ENCODE results near the gene DGKH.
"Not testable (repeated sequence)": the region's sequence is repeated elsewhere in the genome, so short reads cannot be mapped to it uniquely, and the experiment has no call there.

The DGKH gene

DNA sequence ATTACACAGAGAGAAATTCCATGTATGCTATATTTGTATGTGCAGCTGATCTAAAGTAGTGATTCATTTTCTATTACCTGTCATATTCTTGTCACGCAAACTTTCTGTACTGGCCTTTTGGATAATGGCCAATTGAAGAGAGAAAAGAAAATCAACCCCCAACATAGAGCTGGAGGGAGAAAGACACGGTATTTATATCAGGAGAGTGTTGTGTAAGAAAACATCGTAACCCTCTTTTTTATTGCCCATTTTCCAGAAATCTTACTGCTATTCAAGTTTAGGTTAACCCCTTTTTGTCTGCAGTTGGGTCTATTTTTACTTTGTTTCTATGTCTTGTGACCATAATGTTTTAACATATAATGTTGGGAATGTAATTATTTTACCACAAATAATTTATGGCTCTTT is 27.9 kb downstream of the DGKH start:
- no peak for DNase-seq

DNA sequence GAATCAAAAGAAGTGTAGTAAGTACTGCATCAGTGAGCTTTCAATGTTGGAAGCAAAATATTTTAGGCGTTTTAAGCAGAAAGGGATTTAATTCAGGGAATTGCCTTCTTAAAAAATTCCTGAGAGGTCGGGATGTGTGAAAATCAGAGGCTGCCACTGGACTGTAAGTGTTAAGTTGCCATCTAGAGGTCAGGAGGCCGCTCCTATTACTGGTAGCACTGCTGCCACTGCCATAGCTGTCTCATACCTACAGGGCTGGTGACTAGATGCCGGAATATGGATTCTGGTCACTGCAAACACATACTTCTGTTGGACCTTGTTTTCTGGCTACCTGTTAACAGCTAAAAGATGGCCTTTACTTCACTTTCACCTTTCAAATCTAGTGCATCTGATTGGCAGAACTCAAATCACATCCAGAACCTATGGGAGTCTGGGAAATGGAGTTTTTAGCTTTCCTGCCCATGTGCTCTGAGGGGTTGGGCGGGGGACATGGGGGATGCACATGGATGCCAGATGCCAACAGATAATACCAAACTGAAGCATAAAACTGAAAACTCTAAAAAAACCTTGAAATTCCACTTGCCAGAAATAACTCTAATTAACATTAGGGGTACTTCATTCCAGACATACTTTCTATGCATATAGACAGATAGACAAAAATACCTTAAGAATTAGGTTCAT is 29.8 kb downstream of the DGKH start:
- no peak for DNase-seq

DNA sequence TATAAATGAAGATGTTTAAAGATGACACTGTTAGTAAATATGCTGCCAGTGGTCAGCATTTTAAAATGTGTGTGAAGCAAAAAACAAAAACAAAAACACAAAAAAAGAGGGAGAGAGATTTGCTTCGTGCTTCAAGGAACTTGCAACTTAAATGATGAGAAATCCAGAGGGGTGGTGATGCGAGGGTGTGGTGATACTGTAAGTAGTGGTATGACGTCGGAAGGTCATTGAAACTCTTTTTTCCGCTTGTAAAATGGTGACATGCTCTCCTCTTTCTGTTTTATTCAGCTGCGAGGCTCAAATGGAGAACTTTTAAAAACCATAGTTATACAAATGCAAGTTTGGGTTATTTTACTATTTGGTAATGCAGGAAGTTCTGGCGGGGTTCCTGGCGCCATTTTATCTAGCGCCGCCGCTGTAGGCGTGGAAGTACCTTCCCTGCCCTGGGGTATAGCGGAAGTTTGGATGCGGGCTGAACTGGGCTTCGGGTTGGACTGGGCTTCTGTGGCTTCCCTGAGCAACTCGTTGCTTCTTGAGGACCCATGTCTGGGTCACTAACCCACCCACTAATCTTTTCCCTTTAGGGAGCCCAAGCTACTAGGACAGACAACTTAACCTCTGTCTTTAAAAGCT is 34.8 kb downstream of the DGKH start:
- DNase-seq, result peak; percentile 35

DNA sequence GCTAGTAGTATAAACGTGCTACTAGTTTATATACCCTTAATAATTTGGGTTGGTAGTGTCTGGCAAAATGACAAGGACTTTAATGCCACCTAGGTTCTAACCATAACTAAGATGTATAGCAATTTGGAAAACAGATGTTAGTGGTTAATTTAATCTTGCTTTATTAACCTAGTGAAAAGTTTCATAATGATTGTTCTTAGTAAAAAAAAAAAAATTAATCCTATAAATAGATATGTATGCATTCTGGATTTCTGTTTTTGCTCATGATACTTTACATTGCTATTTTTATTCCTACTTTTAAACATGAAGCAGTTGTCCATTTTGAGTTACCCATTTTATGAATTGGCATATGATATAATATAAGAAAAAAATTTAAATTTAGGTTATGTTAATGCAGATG is 36.3 kb downstream of the DGKH start:
- DNase-seq, result no peak

DNA sequence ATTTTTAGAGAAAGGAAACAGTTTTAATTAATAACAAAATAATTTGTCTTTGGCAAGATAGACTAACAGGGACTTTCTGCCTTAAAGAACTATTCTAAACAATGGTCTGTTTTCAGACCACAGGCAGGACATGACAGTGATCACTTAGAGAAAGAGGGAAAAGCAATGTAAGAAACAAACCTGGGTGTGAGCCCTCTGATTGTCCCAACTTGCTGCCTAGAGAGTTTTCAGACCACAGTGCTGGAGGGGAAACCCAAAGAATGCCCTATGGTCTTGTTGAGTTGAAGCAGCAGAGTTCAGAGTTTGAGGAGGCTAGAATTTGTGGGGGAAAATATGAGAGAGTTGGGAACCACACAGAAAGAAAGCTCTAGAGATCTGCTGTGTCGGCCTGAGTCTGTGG is 38.1 kb downstream of the DGKH start:
- DNase-seq, result no peak

DNA sequence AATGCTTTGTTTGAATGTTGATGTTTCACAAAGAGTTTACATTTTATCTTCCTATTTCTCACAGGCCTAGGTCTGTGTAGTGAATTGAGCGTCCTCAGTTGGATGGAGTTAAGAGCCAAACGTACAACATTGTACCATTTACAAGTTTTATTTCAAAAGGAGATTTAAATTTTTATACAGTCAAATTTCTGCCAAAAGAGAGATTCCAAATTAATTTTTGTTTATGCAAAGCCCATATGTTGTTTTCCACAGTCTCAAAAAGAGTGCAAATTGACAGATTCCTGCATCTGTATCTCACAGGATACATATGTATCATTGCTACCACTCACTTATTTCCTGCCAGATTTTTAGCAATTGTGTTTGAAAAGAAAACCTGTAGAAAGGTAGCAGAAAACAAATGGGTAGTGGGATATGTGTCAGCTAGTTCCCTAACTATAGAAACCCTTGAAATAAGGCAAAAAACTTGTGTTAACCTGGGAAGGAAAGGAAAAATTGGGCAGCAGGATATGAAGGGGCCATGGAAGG is 46.1 kb downstream of the DGKH start:
- no peak for DNase-seq

DNA sequence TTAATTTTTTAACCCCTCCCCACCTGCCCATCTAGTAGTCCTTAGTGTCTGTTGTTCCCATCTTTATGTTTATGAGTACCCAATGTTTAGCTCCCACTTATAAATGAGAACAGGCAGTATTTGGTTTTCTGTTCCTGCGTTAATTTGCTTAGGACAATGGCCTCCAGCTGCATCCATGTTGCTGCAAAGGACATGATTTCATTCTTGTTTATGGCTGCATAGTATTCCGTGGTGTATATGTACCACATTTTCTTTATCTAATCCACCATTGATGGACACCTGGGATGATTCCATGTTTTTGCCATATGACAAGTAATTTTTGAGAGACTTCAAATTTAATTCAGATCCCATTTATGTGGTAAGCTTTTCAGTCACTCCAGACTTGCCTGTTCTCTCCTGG is 47.8 kb downstream of the DGKH start:
- DNase-seq, result not testable (repeated sequence)

DNA sequence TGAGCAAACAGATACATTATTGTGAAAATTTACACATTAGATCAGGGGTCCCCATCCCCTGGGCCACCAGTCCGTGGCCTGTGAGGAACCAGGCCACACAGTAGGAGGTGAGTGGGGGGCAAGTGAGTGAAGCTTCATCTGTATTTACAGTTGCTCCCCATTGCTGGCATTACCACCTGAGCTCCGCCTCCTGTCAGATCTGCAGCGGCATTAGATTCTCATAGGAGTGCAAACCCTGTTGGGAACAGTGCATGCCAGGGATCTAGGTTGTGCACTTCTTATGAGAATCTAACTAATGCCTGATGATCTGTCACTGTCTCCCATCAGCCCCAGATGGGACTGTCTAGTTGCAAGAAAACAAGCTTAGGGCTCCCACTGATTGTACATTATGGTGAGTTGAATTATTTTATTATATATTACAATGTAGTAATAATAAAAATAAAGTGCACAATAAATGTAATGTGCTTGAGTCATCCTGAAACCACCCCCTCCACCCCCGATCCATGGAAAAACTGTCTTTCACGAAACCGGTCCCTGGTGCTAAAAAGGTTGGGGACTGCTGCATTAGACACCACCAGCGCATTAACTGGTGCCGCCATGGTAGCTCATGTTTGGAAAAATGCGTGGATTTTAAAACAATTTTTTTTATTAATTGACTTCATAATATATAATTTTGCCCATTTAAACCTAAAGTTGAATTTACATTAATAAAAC is 51.7 kb downstream of the DGKH start:
- DNase-seq, result no peak

DNA sequence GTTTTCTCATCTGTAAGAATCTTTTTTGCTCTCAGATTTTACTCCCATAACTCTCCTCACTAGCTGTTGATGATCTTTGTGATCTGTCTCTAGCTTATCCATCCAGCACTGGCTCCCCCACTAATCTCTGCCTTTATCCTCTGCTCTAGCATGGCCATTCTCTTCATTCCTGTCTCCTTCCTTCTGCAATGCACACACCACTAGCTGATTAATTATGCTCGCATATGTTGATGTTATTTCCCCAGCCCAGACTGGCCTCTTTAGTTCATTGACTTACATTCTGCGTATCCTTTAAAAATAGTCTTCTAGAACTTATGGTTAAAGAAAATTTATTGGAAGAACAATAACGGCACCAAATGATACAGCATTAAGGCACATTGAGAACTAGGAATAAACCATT is 52.5 kb downstream of the DGKH start:
- no peak for DNase-seq

DNA sequence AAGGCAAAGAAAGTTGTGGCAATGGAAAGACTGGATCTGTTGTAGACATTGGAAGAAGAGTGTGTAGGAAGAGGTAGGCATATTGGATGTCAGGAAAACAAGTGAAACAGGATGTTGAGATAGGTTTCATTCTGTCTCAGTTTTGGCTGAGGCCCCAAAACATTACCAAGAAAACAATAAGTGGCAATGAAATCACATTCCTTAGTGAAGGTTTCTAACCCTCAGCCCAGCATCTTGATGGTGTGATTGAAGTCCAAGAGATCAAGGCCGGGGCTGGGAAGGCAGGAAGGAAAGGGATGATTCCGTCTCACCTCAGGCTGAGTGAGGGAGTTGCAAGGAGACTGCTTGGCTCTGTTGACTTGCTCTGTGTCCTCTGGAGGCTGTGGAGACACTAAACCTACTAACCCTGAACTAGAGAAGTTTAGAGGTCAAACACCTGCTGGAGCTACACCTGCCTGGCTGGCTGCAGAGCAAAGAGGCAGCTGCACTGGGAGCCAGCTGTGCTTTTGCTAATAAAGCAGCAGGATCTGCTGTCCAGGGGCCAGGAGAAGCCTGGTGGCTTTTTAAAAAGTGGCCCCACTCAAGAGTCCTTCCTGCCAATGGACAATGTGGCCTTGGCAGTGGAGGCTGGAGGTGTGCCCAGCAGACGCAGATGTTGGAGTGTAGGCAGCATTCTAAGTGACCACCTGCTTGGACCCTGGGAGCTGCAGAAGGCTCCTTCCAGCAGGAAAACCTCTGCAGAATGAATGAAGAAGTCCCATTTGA is 53.6 kb downstream of the DGKH start:
- no peak for DNase-seq

DNA sequence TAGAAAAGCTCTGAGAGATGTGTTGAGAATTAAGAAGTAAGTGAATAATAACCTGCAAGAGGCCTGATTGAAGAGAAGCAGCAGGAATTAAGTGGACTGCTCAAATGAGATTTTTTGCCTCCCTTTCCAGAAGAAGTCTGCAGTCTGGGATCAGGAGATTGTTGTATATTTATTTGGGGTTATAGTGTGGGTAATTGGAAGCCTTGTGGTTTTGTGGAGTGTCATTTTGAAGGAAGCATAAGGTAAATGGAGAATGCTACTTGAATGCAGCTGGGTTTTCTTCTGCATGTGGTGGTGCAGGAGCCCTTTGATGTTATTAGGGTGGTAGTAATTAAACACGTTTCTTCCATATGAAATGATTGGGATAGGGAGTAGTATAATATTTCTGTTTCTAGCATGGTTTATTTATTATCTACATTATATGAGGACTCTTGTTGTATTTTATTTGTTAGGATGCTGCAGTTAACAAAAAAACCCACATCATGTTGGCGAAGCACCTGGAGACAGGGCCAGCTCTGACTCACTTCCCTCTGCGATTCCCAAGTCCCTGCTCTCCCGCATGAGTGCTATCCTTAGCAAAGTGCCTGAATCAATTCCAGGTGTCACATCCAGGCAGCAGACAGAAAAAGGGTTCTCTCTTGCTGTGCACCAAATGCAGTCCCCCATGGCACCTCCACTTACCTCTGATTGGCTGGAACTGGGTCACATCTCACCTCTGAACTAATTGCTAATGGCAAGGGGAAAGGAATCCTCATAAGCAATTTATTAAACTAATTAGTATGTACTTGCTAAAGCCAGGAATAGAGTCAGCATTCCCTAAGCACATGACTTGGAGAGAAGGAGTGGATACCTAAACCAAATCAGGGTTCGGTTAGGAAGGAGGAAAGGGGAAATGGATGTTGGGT is 54.8 kb downstream of the DGKH start:
- DNase-seq, result no peak

DNA sequence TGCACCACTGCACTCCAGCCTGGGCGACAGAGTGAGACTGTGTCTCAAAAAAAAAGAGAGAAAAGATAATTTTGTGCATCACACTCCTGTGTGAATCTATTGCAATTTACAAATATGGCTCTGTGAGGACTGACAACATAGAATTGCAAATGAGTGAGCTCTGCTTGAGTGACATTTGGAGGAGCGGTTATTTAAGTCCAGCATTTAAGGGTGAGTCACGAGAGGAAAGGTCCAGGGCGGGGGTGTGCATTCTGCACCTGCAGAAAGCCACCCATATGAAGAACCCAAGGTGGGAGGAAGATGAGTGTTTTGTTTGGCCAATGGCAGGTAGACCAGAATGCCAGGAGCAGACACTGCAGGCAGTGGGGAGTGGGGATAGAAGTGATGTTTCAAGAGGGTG is 58.5 kb downstream of the DGKH start:
- no peak for DNase-seq

DNA sequence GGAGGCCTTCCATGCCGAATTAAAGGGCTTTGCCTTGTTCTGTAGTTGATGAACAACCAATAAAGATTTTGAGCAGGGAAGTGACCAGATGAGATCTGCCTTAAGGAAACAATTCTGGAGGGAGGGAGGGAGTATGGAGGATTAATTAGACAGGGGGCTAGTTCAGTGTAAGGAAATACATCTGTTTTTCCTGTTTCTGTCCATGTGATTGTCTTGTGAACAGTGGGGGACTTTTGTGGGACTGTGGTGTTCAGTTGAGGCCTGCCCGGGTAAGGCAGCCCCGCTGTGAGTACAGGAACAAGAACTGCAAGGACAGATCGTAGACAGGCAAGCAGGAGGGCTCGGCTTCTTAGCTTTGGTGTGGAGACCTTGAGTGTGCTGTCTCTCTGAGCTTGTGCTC is 59.0 kb downstream of the DGKH start:
- no peak for DNase-seq

DNA sequence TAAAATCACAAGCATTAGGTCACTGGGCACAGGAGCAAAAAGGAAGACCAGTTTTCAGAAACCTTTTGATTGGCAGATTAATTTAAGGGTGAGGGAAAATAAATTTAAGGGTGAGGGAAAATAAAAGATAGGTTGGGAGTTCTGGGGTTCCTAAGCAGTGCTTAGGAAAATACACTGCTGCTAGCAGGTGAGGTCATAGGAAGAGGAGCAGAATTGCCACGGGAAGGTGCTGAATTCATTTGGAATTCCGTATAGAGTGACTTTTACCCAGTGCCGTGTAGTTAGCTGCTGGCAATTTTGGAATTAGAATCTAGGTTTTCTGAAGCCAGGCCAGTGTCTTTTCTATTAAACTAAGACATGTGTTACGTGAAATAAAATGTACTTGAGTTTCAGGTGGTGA is 59.8 kb downstream of the DGKH start:
- no peak for DNase-seq

DNA sequence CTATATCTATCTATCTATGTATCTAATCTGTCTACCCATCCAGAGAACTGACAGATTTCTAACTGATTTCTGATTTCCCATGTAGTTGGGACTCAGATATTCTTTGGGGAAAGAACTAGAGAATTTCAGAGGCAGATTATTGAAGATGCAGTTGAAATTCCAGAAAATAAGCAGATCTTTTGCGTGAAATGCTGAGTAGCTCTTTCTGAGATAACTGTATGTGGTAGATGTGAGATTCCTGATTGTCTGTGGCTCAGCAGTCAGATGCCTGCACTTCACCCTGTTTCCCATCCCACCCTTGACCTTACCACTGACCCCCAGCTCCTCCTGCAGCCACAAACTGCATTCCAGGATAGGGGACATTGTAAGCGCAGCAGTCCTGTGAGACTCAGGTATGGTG is 61.5 kb downstream of the DGKH start:
- no peak for DNase-seq

DNA sequence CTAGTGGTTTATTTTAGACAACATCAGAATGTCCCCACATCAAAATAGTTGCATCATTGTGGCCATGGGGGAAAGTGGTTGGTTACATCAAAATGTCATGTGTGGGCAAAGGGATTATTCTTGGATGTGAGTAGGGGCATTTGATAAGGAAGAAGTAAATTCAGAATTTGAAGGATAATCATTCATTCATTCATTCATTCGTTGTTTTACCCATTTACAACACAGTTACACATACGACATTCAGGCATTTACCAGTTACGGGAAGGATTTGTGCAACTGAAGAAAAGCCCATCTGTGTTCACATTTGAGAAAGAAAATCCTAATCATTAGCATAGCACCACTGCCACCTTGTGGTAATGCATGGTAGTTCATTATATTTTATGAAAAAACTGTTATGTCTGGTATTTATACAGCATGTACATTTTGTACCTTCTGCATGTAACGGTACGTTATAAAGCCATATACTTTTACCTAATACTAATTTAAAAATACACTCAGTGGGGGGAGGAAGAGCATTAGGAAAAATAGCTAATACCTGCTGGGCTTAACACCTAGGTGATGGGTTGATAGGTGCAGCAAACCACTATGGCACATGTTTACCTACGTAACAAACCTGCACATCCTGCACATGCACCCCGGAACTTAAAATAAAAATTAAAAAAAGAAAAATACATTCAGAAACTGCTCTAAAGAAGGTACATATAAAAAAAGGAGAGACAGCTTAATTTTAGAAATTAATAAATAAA is 62.1 kb downstream of the DGKH start:
- DNase-seq, result peak; percentile 72

DNA sequence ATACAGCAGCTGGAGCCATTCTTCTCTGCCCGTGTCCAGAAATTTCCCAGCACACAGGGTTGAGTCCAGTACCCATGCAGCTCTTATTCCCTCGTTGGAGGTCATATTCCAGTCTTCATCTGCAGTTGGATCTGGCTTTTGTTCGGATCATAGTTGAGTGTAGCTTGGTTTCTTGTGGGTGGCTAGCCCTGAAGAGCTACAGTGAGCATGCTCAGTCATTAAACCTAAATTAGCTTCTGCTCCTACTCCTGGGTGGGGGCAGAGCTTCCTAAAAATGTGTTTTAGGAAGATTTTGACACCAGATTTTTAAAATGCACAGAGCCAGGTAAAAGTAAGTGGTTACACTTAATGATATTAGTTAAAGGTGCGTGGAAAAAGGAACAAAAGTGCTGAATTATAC is 64.4 kb downstream of the DGKH start:
- no peak for DNase-seq

DNA sequence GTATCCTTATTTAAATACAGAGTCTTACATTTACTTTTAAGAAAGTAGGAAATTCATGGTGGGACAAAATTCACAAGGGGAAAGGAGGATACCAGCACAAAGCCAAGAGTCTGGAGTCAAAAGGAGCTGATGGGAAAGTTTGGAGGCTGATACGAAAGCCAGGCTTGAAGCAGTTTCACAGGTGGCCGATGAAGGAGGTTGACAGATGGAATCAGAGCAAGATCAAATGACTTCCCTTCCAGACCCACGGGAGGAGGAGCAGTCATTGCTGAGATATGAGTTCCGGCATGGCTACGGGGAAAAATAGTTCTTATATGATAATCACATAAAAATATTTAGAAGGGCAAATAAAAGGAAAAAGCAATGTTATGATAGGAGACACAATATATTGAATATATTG is 65.0 kb downstream of the DGKH start:
- DNase-seq, result no peak

DNA sequence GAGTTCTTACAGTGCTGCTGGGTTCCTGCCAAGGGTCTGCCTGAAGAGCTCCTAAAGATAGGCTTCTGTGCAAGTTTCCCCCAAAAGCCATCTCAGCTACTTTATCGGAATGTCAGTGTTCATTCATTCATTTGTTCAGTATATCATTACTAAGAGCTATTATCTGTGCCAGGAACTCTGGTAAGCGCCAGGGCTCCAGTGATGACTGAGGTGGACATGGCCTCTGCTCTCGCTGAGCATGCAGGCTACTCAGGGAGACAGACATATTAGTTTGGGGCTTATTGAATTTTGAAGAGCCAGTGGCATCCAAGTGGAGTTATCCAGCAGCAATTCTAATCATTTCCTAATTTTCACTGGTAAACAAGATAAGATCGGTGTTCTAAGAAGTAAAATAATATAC is 65.8 kb downstream of the DGKH start:
- DNase-seq, result no peak

DNA sequence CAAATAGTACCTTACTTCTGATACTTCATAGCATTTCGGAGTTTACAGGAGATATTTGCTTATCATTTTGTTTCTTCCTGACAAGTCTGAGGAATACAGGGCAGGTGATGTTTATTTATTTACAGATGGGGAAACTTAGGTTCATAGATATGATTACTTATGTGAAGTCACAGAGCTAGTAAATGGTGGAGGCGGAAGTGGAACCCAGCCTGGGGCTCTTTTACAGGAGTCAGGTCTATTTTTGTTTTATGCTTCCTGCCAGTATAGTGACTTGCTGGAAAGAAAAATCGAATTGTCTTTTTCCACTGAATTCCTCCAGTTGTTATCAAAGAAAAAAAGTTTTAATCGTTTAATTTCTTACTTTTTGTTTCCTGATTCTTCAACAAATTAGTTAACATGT is 66.5 kb downstream of the DGKH start:
- DNase-seq, result no peak

DNA sequence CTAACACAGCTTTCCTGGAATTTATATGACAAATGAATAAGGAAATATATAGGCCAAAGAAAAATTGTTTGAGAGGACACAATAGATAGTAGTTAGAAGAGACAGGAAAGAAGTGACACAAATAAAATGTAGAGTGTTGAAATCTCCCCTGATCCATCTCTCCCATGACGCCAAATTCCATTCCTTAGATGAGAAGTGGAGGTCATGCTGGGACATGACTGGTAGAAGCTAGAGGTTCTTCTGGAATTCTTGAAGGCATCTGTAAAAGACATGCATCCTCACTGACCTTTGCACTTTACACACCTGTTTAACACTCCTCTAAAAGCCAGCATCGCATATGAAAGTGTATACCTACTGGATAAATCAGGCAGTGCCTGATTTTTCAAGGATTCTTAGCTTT is 67.8 kb downstream of the DGKH start:
- DNase-seq, result no peak

DNA sequence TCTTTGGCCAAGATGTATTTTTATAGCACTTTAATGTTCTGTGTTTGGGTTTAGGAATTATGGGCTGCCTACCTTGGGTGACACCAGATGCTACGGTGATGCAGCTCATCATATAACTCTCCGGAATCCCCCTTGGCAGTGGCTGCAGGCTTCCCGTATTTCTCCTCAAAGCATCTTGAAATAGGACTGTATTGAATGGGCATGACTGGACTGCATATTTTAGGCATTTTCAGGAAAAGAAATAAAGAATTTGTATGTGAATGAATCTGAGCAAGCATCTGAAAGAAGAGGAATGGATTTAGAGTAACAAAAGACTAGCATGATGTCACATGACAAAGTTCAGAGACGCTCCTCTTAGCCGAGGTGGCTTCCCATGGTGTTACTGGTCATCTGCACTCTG is 70.6 kb downstream of the DGKH start:
- no peak for DNase-seq

Measured in activated CD4-positive, alpha-beta T cell treated with anti-CD3 and anti-CD28 coated beads, Interleukin-2, Interleukin-6, amounts not matched to agents 100 ng/mL and 50 ng/mL, durations not matched to agents 16 hours and 8 hours (primary cell).